Measurements from ENCODE around the gene DNAH8.

The DNAH8 gene

DNA sequence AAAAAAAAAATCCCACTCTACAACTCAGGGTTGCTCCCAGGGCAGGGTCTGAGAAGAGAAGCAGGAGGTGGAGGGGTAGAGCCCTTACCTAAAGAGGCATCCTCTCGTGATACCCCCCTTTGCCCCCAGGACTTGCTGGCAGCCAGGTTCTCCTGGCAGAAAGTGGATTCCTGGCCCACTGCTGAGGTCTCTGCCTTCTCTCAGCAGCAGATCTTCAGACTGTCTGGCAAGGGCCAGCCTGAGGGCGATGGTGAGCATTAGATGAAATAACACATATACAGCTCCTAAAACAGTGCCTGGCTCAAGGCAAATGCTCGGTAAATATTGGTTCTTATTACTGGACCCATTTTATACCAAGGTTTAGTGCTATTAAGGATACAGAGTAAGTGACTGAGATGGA is 328.7 kb downstream of the DNAH8 start:
- Histone ChIP-seq H3K36me3 (ENCODE audit: control insufficient read depth, insufficient read depth, low read length) (no peaks in the 10 kb centered on the region), H3K9ac (ENCODE audit: low read depth, low read length) (no peak overlapping the region), H3K4me3 (ENCODE audit: low read depth, low read length) (no peak overlapping the region), H3K4me1 (ENCODE audit: control insufficient read depth, insufficient read depth, low read length) (no peaks in the 10 kb centered on the region), H3K9me3 (ENCODE audit: control insufficient read depth, insufficient read depth, low read length) (no peaks in the 10 kb centered on the region), H3K27me3 (ENCODE audit: control insufficient read depth, insufficient read depth, low read length) (peaks cover 33% of the 10 kb centered on the region), H3K27ac (ENCODE audit: low read depth, low read length) (no peak overlapping the region)

DNA sequence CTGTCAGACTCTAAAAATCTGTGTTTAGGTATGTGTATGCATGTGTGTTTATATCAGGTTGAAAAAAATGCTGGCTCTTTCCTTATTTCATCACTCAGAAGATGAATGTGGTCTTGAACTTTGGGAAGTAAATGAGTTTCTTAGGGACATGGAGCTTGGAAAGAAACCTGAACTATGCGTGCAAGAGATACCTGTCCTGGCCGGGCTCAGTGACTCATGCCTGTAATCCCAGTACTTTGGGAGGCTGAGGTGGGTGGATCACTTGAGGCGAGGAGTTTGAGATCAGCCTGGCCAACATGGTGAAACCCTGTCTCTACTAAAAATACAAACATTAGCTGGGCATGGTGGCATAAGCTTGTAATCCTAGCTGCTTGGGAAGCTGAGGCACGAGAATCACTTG is 329.1 kb downstream of the DNAH8 start:
- Histone ChIP-seq H3K27me3 (ENCODE audit: control insufficient read depth, insufficient read depth, low read length) (peaks cover 37% of the 10 kb centered on the region), H3K4me1 (ENCODE audit: control insufficient read depth, insufficient read depth, low read length) (no peaks in the 10 kb centered on the region), H3K36me3 (ENCODE audit: control insufficient read depth, insufficient read depth, low read length) (no peaks in the 10 kb centered on the region), H3K9ac (ENCODE audit: low read depth, low read length) (no peak overlapping the region), H3K9me3 (ENCODE audit: control insufficient read depth, insufficient read depth, low read length) (no peaks in the 10 kb centered on the region), H3K4me3 (ENCODE audit: low read depth, low read length) (no peak overlapping the region), H3K27ac (ENCODE audit: low read depth, low read length) (no peak overlapping the region)

DNA sequence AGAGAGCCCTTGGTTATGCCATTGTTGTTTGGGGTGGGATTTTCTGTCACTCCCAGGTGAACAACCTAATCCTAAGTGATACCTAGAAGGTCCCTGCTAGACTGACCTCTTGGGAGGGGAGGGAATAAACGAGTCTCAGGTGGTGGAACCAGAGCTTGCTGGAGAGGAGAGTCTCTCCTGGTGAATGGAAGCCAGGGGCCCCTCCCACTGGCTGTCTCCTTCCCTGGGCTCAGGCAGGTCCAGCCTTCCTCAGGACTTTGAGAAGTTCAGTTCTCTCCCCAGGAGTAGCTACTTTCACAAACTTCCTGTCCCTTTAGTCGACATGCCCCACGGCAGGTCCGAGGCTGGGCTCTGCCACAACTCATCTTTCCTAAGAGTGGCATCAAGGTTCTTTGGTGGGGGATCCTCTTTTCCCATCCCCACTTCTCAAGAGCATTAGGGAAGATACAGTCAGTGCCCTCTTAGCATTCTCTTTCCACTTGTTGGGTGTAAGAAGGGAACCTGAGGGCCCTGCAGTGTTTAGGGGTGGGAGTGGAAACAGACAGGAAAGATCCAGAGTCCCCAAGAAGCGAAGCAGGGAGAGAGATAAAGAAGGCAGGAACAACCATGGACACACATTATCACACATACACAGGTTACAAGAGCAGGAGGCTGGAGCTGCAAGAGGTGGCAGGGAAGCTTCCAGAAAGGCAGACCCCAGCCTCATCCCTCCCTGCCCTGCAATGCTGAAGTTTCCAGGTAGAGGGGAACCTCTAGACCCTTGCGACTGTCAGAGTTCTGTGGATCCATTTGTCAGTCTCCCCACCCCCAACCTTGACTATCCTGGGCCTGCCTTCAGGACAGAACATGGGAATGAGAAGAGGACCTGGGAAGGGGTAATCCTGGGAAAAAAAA is 332.6 kb downstream of the DNAH8 start:
- Histone ChIP-seq H3K9ac (ENCODE audit: low read depth, low read length) (no peak overlapping the region), H3K4me1 (ENCODE audit: control insufficient read depth, insufficient read depth, low read length) (no peaks in the 10 kb centered on the region), H3K4me3 (ENCODE audit: low read depth, low read length) (peak overlapping the region; percentile 61)

GRCh38 chr6:39048481-39049399 is 333.6 kb downstream of the DNAH8 start, which contains the start of gene GLP1R:
GLP1R (plus strand) TSS chr6:39048781; CDS start chr6:39048841, 60 bp downstream.
- H3K36me3 ChIP-seq (ENCODE audit: control insufficient read depth, insufficient read depth, low read length): no peaks in the 10 kb centered on the region
- peaks cover 42% of the 10 kb centered on the region for H3K27me3 ChIP-seq (ENCODE audit: control insufficient read depth, insufficient read depth, low read length)
- peak within 1 kb of the TSS; percentile 59 for H3K9ac ChIP-seq (ENCODE audit: low read depth, low read length)
- no peaks in the 10 kb centered on the region for H3K9me3 ChIP-seq (ENCODE audit: control insufficient read depth, insufficient read depth, low read length)
- peak within 1 kb of the TSS; percentile 61 for H3K4me3 ChIP-seq (ENCODE audit: low read depth, low read length)
- H3K27ac ChIP-seq (ENCODE audit: low read depth, low read length): no peak within 1 kb of the TSS
- H3K4me1 ChIP-seq (ENCODE audit: control insufficient read depth, insufficient read depth, low read length): peaks cover 1% of the 10 kb centered on the region; the same call in 1 of the 2 replicates

More for the DNA sequence above, 332.6 kb downstream of the DNAH8 start:
- H3K27me3 ChIP-seq (ENCODE audit: control insufficient read depth, insufficient read depth, low read length): peaks cover 45% of the 10 kb centered on the region
- H3K27ac ChIP-seq (ENCODE audit: low read depth, low read length): no peak overlapping the region
- H3K36me3 ChIP-seq (ENCODE audit: control insufficient read depth, insufficient read depth, low read length): no peaks in the 10 kb centered on the region
- H3K9me3 ChIP-seq (ENCODE audit: control insufficient read depth, insufficient read depth, low read length): no peaks in the 10 kb centered on the region

- H3K4me3 ChIP-seq (ENCODE audit: low read depth, low read length): peak overlapping the region; percentile 61
- H3K9me3 ChIP-seq (ENCODE audit: control insufficient read depth, insufficient read depth, low read length): no peaks in the 10 kb centered on the region
- no peak overlapping the region for H3K9ac ChIP-seq (ENCODE audit: low read depth, low read length)
- H3K4me1 ChIP-seq (ENCODE audit: control insufficient read depth, insufficient read depth, low read length): peaks cover 10% of the 10 kb centered on the region
- no peaks in the 10 kb centered on the region for H3K36me3 ChIP-seq (ENCODE audit: control insufficient read depth, insufficient read depth, low read length)
- no peak overlapping the region for H3K27ac ChIP-seq (ENCODE audit: low read depth, low read length)
- H3K27me3 ChIP-seq (ENCODE audit: control insufficient read depth, insufficient read depth, low read length): peaks cover 42% of the 10 kb centered on the region
Observed at GRCh38 chr6:39049575-39050283, 334.6 kb downstream of the DNAH8 start.

- no peak overlapping the region for H3K9ac ChIP-seq (ENCODE audit: low read depth, low read length)
- H3K4me3 ChIP-seq (ENCODE audit: low read depth, low read length): no peak overlapping the region
- no peaks in the 10 kb centered on the region for H3K9me3 ChIP-seq (ENCODE audit: control insufficient read depth, insufficient read depth, low read length)
- no peaks in the 10 kb centered on the region for H3K36me3 ChIP-seq (ENCODE audit: control insufficient read depth, insufficient read depth, low read length)
- H3K27me3 ChIP-seq (ENCODE audit: control insufficient read depth, insufficient read depth, low read length): peaks cover 39% of the 10 kb centered on the region
- no peak overlapping the region for H3K27ac ChIP-seq (ENCODE audit: low read depth, low read length)
- peaks cover 11% of the 10 kb centered on the region for H3K4me1 ChIP-seq (ENCODE audit: control insufficient read depth, insufficient read depth, low read length)
Observed at GRCh38 chr6:39050453-39051112, 335.5 kb downstream of the DNAH8 start.

GRCh38 chr6:39051399-39052122 is 336.4 kb downstream of the DNAH8 start:
- H3K27me3 ChIP-seq (ENCODE audit: control insufficient read depth, insufficient read depth, low read length): peaks cover 34% of the 10 kb centered on the region
- H3K36me3 ChIP-seq (ENCODE audit: control insufficient read depth, insufficient read depth, low read length): no peaks in the 10 kb centered on the region
- no peaks in the 10 kb centered on the region for H3K9me3 ChIP-seq (ENCODE audit: control insufficient read depth, insufficient read depth, low read length)
- H3K27ac ChIP-seq (ENCODE audit: low read depth, low read length): no peak overlapping the region
- no peak overlapping the region for H3K4me3 ChIP-seq (ENCODE audit: low read depth, low read length)
- H3K4me1 ChIP-seq (ENCODE audit: control insufficient read depth, insufficient read depth, low read length): peaks cover 11% of the 10 kb centered on the region
- H3K9ac ChIP-seq (ENCODE audit: low read depth, low read length): no peak overlapping the region

GRCh38 chr6:39053016-39053624 is 338.0 kb downstream of the DNAH8 start:
- peaks cover 11% of the 10 kb centered on the region for H3K4me1 ChIP-seq (ENCODE audit: control insufficient read depth, insufficient read depth, low read length)

DNA sequence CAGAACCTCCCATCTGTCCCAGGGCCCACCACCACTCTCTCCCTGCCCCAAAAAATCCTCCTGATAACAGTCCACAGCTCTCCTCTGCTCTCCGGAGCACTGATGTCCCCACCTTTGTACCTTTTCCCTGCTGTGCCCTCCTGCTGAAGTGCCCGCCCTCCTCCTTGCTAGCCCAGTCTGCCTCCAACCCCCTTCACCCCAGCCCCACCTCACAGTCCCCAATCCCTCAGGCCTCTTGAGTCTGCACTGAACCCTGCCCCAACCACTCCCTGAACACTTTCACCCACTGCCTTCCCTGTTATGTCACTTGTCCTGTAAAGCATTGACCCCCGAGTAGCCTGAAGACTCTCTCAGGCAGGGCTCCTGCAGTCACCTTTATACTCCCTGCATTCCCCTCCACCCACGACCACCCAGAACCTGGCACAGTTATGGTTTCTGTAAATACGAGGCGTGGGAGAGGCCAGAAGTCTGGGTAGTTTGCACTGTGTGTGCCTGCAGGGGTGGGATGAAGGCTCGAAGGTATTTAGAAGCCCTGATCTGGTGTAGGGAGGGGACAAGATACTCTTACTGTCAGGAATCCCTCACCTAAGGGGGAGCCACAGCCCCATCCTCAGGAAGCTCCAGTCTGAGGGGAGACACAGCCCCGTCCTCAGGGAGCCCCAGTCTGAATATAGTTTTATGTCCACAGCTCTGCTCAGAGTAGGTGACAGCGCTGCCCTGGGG is 338.9 kb downstream of the DNAH8 start:
- H3K4me1 ChIP-seq (ENCODE audit: control insufficient read depth, insufficient read depth, low read length): peaks cover 11% of the 10 kb centered on the region
- H3K27ac ChIP-seq (ENCODE audit: low read depth, low read length): no peak overlapping the region
- H3K4me3 ChIP-seq (ENCODE audit: low read depth, low read length): no peak overlapping the region
- no peaks in the 10 kb centered on the region for H3K9me3 ChIP-seq (ENCODE audit: control insufficient read depth, insufficient read depth, low read length)
- peaks cover 9% of the 10 kb centered on the region; the same call in 1 of the 2 replicates for H3K36me3 ChIP-seq (ENCODE audit: control insufficient read depth, insufficient read depth, low read length)
- peaks cover 10% of the 10 kb centered on the region for H3K27me3 ChIP-seq (ENCODE audit: control insufficient read depth, insufficient read depth, low read length)
- no peak overlapping the region for H3K9ac ChIP-seq (ENCODE audit: low read depth, low read length)

More at GRCh38 chr6:39053016-39053624, 338.0 kb downstream of the DNAH8 start:
- Histone ChIP-seq H3K9me3 (ENCODE audit: control insufficient read depth, insufficient read depth, low read length) (no peaks in the 10 kb centered on the region), H3K36me3 (ENCODE audit: control insufficient read depth, insufficient read depth, low read length) (no peaks in the 10 kb centered on the region), H3K27me3 (ENCODE audit: control insufficient read depth, insufficient read depth, low read length) (peaks cover 19% of the 10 kb centered on the region), H3K9ac (ENCODE audit: low read depth, low read length) (no peak overlapping the region), H3K27ac (ENCODE audit: low read depth, low read length) (no peak overlapping the region), H3K4me3 (ENCODE audit: low read depth, low read length) (no peak overlapping the region)
